ENCODE measurements around the gene STK32C.
"Not testable (repeated sequence)": the region's sequence is repeated elsewhere in the genome, so short reads cannot be mapped to it uniquely, and the experiment has no call there.

STK32C gene

DNA sequence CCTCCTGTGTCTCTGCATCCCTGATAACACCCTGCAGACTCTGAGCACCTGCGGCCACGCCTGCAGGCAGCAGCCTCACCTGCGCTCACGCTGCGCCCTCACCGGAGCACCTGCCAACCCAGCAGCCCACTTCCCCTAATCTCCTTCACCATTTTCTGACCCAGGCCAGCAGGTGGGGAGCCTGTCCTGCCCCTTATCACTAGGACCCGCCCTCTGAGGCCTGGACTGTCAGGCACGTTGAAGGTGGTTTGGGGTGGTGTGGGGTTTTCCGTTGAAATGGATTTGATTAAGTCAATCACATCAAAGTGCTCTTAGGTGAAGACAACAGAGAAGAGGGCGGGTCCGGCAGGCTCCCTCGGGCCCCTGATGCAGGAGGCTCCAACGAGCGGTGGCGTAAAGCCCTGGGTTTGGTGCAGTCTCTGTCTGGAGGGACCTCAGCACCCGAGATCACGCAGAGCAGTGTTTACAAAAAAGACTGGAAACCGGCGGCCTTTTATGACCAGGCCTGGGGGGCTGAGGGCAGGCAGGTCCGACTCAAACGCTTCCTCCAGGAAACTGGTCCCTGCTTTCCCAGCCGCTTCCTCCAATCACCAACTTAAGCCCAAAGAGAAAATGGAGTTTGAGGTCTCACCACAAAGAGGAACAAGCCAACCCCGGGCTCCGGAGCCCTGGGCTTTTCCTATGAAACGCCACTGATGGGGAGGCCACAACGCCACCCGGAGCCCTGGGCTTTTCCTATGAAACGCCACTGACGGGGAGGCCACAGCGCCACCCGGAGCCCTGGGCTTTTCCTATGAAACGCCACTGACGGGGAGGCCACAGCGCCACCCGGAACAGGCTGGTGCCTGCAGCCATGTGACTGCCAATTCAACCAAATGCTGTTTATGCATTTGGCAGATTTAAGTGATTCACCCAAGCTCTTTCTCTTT is 75.5 kb downstream of the STK32C start:
- no peak for DNase-seq (ENCODE audit: low read depth, low spot score)

DNA sequence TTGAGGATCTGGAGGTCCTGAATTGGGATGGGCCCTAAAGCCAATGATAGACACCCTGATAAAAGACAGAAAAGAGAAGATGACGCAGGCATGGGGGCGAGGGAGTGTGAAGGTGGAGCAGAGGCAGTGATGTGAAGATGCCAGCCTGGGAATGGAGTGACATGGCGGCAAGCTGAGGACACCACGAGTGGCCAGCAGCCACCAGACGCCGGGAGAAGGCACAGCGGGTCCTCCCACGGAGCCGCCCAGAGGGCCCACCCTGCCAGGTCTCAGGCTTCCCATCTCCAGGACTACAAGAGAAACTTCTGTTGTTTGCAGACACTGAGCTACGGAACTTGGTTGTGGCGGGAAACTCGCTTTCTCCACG is 76.1 kb downstream of the STK32C start:
- no peak for DNase-seq (ENCODE audit: low read depth, low spot score)

DNA sequence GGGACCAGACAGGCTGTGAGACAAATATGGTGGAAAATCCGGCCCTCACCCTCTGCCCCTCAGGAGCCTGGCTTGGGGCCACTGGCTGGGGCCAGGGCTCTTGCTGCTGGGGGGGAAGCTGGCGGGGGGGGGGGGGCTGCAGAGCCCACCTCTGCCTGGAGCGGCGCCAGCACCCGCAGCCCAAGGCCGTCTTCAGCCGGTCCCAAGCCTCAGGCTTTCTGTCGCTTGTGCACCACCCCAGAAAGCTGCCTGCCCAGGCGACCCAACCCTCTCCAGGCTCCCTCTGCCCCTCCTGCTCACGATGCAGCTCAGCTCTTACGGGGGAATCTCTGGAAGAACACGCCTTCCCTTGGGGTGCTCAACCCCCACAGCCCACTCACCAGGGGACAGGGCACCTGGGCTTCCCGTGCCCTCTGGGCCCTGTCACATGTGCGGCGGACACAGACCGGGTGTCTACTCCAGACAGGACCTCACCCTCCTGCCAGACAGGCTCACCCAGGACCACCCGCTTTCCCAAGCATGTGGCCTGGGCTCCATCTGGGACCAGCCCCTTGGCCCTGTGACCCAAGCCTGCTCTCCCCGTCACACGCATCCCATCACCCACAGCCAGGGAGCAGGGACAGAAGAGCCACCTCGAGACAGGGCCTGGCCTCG is 77.1 kb downstream of the STK32C start:
- DNase-seq (ENCODE audit: low read depth, low spot score), result no peak

DNA sequence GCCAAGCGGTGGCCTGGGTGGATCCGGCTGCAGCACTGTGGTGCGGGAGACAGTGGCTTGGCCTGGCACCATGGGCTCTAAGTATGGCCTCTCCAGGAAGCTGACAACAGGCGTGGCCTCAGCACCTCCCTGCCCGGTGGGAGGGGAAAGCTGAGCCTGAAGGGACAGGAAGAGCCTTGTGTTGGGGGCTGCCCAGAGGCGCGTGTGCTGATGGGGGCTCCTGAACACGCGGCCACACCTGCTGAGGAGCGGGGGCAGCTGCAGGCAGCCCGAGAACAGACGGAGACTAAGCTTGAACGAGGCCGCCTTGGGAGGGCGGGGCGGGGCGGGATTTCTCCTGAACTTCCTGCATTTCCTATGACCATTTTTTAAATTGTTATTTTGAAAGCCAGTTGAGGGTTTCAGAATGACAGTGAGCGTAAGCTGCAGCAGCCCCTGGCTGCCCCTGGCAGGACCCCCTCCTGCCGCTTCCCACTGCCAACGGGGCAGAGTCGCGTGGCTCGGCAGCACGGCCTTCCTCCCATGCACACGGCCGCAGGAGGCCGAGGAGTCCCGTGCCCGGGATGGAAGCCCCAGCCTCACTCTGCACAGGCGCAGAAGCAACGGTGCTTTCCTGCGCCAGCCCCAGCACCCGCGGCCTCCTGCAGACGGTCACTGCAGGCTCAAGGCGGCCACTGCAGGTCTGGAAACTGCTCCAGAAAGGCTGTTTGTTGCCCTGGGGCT is 77.8 kb downstream of the STK32C start:
- no peak for DNase-seq (ENCODE audit: low read depth, low spot score)

DNA sequence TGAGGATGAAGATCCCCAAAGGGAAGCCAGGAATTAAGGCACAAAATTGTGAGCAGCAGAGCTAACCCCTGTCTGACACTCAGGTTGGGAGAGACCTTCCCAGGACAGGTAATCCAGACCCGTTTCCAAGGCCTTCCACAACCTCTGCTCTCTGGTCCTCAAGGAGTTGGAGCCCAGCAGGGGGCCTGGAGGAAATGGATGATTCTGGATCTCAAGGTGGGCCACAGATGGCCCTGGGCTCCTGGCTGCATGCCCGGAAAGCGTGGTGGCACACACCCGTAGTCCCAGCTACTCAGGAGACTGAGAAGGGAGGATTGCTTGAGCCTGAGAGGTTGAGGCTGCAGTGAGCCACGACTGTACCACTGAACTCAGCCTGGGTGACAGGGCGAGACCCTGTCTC is 78.7 kb downstream of the STK32C start:
- DNase-seq (ENCODE audit: low read depth, low spot score), result no peak

DNA sequence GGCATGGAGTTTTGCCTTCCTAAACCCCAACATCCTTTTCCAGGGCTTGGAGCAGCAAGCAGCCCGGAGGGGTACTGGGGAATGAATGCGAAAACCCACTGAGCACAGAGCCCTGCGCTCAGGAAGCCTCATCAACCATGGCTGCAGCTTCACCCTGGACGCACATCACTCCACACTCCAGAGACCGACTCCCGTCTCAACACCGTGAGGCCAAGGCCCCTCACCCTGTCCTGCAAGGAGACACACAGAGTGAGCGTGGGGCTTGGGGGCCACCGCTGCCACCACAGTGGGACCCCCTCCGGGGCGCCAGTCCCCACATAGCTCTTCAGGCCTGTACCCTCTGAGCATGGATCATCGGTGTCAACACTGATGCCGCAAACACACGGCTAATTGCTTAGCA is 79.1 kb downstream of the STK32C start:
- DNase-seq (ENCODE audit: low read depth, low spot score), result no peak

DNA sequence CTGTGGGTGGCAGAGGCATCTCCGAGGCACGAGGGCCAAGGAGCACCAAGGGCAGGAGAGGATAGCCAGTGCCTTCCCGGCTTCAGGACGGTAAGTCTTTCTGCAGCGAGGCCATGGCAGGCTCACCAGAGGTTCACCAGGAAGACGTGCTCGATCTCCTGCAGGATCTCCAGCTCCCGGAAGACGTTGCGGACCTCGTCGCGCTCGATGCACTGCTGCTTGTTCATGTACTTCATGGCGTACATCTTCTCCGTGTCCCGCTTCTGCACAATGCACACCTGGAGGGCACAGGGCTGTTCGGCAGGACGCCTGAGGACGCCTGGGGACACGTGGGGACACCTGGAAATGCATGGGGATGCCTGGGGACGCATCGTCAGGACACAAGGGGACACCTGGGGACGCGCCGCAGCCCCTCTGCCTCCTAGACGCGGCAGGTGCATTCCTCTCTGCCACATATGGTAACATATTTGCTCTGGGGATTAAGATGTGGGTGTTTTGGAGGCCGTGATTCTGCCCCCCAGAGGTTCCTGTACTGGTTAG is 79.8 kb downstream of the STK32C start:
- DNase-seq (ENCODE audit: low read depth, low spot score), result no peak

DNA sequence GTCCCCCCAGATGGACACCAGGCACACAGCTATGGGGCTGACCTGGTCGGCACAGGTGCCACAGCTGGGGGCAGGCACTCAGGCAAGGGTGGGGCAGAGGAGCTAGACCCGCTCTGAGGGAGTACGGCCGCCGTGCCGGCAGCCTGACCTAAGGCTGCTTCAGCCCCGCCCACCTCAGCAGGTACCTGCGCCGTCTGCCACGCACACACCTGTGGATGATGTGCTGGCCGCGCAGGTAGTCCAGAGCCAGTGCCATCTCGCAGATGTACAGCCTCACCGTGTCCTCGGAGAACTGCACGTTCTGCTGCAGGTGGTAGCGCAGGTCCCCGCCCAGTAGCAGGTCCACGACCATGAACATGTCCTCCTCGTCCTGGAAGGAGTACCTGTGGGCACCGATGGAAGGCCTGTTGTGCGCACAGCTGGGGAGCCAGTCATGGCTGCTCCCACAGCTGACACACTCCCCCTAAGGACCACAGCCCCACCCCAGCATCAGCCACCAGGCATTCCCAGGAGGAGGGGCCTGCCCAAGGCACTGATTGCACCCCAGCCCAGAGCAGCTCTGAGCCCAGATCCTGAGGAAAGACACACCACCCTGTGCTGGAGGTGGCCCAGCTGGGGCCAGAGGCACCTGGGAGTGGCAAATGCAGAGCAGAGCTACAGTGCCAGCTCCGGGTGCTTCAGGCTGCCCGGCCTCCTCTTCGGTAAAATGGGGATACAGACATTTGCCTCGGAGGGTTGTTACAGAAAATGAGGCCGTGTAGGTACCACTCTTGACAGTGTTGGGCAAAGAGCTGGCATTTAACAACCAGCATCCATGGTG is 81.0 kb downstream of the STK32C start:
- no peak for DNase-seq (ENCODE audit: low read depth, low spot score)

DNA sequence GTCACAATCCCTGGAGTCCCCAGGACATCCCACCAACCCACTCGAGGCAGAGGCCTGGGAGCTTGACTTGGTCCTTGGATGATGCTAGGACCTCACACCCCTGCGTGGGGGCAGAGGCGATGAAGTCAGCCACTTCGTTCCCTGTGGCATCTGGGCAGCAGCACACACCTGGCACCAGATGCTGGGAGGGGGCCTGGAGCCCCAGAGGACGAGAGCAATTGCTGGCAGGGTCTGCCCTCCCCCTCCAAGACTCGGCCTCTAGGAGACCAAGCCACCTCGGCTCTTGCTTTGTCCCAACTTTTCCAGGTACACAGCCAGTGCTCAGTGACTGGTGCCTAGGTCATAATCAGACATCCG is 81.9 kb downstream of the STK32C start:
- no peak for DNase-seq (ENCODE audit: low read depth, low spot score)

DNA sequence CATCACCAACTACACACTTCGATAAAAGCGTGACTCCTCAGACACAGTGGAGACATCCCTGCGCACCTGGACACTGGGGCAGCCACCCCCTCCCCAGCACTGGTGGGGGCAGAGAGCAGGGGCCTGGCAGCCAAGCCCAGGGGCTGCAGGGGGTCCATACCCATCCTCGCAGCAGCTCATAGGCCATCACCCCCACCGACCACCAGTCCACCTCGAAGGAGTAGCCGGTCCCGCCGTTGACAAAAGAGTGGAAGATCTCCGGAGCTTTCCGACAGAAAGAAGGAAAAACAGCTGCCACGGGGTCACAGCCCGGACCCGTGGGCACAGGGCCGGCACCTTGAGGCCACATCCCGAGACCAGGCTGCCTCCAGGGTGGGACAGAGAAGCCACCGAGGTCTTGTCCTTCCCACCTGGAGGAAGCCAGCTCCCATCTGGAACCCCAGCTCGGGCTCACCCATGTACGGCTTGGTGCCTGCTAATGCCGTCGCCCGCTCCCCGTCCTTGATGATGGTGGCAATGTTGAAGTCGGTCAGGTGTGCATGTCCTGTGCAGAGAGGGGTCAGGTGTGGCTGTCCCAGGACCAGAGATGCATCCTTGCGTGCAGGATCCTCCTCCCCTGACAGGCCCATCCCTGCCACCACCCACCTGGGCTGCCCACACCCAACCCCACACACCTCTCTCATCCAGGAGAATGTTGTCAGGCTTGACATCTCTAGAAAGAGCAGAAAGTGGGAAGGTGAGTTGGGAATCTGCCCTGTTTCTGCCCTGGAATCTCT is 82.5 kb downstream of the STK32C start:
- DNase-seq (ENCODE audit: low read depth, low spot score), result no peak

DNA sequence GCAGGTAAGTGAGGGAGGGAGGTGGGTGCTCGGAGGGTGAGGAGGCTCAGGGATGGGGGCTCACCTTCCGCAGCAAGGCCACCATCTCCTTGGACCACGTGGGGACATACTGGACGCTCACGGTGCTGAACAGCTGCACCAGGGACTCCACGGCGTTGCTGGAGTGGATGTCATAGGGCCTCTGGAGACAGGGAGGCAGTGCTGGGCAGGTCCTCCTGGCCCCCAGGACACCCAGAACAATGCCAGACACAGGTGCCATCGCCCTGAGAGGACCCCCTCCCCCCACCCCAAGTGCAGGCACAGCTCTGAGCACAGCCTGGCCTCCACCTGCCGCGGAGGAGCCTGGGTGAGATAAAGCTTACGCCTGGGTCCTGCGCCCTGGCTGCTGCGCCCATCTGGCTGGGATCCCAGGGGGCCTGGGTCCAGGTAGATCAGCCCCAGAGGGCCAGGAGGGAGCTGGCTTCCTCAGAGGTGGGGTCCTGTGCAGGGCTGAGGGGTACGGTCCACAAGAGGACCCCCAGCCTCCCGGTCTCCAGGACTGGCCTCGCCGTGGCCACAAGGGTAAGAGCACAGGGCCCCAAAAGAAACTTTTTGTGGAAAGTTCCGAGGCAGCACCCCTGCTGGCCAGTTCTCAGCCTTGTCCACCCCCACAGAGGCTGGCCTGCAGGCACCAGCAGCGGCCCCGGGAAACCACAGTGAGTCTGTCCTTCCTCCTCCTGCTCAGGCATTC is 83.2 kb downstream of the STK32C start:
- no peak for DNase-seq (ENCODE audit: low read depth, low spot score)

DNA sequence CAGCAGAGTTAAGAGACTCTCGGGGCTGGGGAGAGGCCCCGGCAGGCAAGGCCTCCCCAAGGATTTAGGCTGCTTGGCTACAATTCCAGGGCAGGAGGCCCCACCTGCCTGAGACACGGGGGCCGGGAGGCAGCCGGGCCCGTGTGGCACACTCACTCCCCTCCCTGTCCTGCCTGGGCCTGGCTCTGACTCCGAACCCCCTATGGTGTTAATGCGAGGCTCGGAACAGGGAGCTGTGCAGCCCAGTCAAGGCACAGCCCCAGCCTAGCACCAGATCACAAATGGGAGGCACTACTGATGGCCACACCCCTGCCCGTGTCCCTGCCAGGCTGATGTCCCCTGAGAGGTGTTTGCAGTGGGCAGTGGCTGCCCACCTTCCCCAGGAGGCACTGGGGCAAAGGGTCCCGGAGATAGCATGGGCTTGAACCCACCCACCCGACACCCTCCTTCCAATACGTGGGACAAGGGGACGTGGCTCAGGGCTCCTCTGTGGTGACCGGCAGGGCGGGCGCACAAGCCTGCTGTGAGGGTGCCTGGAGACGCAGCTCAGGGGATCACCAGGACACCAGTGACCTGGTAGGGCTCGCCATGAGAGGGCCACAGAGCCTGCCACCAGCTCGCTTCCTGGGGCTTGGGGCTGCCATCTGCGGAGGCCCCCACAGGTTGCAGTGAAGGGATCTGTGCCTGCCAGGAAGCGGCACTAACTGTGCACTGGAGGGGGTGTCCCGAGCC is 84.0 kb downstream of the STK32C start:
- DNase-seq (ENCODE audit: low read depth, low spot score), result no peak

DNA sequence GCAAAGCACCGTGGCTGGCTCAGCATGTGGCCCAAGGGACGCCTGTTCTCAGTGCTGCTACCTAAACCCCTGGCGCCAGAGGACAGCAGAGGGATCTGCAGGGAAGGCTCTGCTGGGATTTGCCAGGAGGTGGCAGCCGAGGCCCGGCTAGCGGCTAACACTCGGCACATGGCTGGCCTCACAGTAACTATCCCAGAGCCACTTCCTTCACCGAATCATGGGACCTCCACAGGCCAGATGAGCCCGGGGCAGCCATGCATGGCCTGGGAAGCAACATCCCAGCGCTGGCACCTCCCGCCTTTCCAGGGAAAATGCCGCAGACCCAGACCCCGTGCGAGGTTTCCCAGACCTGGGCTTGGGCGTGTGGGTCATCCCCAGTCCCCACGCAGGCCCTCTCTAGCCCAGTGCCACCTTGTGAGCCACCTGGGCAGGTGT is 84.6 kb downstream of the STK32C start:
- peak; percentile 68 for DNase-seq (ENCODE audit: low read depth, low spot score)

DNA sequence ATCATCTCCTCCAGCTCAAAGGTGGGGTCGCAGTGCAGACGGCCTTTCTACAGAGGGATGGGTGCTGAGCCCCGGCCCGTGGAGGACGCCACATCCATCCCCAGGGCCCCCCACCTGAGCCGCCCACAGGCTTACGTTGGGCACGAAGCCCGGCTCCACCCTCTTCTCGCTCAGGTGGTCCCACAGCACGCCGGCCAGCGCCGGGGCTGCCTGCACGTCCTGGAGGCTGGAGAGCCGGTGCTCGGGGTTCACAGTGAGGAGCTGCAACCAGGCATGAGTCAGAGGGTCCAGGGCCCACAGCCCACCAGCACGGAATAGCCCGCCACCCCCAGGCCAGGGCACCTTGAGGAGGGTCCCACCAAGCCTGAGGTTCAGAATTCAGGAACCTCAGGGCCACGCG is 85.0 kb downstream of the STK32C start:
- DNase-seq (ENCODE audit: low read depth, low spot score), result no peak

DNA sequence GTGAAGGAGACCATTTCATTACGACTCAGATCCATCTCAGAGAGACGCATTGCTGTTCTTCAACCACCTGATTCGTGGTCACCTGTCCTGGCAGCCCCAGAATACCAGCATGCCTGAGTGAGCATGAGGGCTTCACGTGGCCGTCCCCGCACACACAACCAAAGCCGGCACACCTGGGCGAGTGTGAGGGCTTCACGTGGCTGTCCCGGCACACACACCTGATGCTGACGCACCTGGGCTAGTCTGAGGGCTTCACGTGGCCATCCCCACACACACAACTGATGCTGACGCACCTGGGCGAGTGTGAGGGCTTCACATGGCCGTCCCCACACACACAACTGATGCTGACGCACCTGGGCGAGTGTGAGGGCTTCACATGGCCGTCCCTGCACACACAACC is 86.8 kb downstream of the STK32C start:
- not testable (repeated sequence) for DNase-seq (ENCODE audit: low read depth, low spot score)

DNA sequence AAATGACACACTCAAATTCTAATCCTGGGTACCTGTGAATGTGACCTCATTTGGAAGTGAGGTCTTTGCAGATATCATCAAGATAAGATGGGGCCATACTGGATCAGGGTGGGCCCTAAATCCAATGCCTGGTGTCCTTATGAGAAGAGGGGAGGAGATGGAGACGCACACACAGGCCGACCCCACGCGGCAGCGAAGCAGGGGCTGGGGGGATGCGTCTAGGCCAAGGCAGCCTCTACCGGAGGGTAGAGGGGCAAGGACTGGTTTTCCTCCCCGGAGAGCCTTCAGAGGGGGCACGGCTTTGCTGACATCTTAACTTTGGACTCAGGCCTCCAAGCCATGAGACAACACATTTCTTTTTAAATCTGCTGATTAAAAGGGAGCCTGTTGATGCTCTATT is 87.7 kb downstream of the STK32C start:
- DNase-seq (ENCODE audit: low read depth, low spot score), result no peak

DNA sequence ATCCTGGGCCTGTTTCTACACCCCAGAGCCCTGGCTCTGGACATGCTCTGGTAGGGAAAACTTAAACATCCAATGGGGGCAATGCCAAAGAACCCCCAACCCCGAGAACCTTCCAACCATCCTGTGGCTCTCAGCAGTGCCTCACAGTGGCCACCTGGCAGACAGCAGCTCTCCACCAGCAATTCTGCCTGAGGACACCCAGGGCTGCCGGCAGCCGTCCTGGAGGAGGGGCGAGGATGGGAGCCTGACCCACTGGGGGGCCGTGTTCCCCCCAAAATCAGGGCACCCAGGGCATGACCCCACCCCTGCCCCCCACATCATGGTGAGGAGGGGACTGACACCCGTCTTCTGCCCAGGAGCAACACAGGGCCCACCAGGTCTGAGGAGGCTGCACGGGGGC is 88.3 kb downstream of the STK32C start:
- DNase-seq (ENCODE audit: low read depth, low spot score), result no peak

DNA sequence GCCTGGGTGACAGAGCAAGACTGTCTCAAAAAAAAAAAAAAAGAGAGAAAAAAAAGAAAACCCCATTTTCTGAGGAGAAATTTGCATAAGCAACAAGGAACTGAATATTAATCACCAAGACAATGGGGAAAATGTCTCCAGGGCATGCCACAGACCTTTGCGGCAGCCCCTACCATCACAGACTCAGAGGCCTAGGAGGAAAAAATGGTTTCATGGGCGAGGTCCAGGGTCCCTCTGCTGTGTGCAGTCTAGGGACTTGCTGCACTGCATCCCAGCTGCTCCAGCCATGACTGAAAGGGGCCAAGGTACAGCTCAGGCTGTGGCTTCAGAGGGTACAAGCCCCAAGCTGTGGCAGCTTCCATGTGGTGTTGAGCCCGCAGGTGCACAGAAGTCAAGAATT is 91.3 kb downstream of the STK32C start:
- not testable (repeated sequence) for DNase-seq (ENCODE audit: low read depth, low spot score)

DNA sequence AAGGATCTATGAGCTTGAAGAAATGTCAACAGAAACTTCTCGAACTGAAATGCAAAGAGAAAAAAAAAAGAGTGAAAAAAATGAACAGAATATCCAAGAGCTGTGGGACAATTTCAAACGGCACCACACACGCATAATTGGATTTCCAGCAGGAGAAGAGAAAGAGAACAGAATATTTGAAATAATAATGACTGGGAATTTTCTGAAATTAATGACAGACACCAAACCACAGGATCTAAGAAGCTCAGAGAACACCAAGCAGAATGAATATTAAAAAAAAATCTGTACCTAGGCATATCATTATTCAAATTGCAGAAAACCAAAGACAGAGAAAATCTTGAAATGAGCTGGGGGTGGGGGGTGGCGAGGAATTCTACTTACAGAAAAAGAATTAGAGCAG is 93.8 kb downstream of the STK32C start:
- no peak for DNase-seq (ENCODE audit: low read depth, low spot score)

Data from iPS DF 19.7 (cell line).